Left lung (tissue), 10 donors: ENCODE measurements around the gene TASL. TPM values are rescaled to one million over a fixed set of nuclear protein-coding genes. Genes with fewer than 3 reads are reported as not detected.
"Not testable (repeated sequence)": the region's sequence is repeated elsewhere in the genome, so short reads cannot be mapped to it uniquely, and the experiment has no call there.

Experiments used
- ATAC-seq: fragments of 200-7000 bp; cut with Tn5 transposase; one replicate; pipeline ENCODE4 v1.9.1; 2020; ENCODE audit warnings: moderate library complexity
- DNase-seq, 4 donors: peaks; one replicate each; pipeline ENCODE4 v3.0.0-alpha.2; 2013 to 2020
- H3K27ac ChIP-seq, 2 donors: fragments of 200-600 bp; sonication (generic) in 1 of 2; one replicate each; pipeline versions ENCODE4 v1.5.0 to v1.8.0; 2020 to 2021
- H3K27me3 ChIP-seq, 2 donors: fragments of 200-600 bp; sonication (generic) in 1 of 2; one replicate each; pipeline versions ENCODE4 v1.5.0 to v1.8.0; 2020 to 2021
- H3K36me3 ChIP-seq, 2 donors: fragments of 200-600 bp; sonication (generic) in 1 of 2; one replicate each; pipeline versions ENCODE4 v1.5.0 to v1.8.0; 2020 to 2021
- H3K4me1 ChIP-seq, 2 donors: fragments of 200-600 bp; one replicate each; pipeline ENCODE4 v1.8.0; 2021
- H3K4me3 ChIP-seq, 2 donors: fragments of 200-600 bp; sonication (generic) in 1 of 2; one replicate each; pipeline versions ENCODE4 v1.5.0 to v1.8.0; 2020 to 2021; ENCODE audit warnings: mild to moderate bottlenecking in 1 of 2
- H3K9me3 ChIP-seq, 2 donors: fragments of 200-600 bp; sonication (generic) in 1 of 2; one replicate each; pipeline versions ENCODE4 v1.5.0 to v1.8.0; 2020 to 2021
- intact Hi-C, 2 donors: fragments of 100-400 bp; cut with DNase I; formaldehyde crosslinking; loops; one replicate each; pipeline versions ENCODE4 v1.11.2 to v1.14.2; 2022
- polyA plus RNA-seq, 6 donors: library from polyadenylated mRNA; unstranded; fragments of 120-200 nt; gene quantifications; one replicate each; pipeline ENCODE4 v1.2.1, GENCODE V29; 2013; ENCODE audit not compliant: insufficient read length in 6 of 6
- total RNA-seq, 2 donors: library from RNA; stranded (reverse); fragmentation: NEBNext Ultra II Directional; extraction: Animal tissue kit (Norgen Biotek cat#: 25700); gene quantifications; one replicate each; pipeline ENCODE4 v1.2.1, GENCODE V29; 2021
- TF ChIP-seq, protein P1 (sequence below), 2 donors: fragments of 200-600 bp; sonication (generic) in 1 of 2; IDR thresholded peaks; one replicate each; pipeline versions ENCODE4 v1.5.0 to v1.8.0; 2021; ENCODE audit warnings: antibody characterized with exemption in 2 of 2
- donor health status: DM: no; HTN: yes; CAD: no.
- donor health status: DM: no; HTN: no; CAD: no.

The TASL gene
- total and polyA plus RNA-seq, 8 donors: 0.82 to 6.2 (median 1.2) TPM

DNA sequence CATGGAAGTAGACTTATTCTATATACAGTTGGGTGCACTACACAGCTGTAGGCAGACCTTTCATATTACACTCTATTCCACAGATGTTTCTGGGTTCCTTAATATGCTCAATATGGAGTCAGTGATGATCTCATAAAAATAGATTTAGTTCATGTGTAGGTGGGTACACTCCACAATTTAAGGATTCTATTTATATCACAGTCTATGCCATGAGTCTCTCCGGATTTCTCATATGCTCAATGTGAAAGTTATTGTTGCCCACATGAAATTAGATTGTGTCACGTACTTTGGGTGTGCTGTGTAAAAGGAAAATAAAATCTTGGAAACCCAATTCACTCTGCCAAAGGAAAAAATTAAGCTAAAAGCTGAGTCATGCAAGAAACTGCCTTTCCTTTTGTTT lies 32.5 kb upstream of the TASL start:
- intact Hi-C loops: no loop called here
- H3K9me3 ChIP-seq: no peaks in the 10 kb centered on the region
- TF ChIP-seq, protein P1, sequence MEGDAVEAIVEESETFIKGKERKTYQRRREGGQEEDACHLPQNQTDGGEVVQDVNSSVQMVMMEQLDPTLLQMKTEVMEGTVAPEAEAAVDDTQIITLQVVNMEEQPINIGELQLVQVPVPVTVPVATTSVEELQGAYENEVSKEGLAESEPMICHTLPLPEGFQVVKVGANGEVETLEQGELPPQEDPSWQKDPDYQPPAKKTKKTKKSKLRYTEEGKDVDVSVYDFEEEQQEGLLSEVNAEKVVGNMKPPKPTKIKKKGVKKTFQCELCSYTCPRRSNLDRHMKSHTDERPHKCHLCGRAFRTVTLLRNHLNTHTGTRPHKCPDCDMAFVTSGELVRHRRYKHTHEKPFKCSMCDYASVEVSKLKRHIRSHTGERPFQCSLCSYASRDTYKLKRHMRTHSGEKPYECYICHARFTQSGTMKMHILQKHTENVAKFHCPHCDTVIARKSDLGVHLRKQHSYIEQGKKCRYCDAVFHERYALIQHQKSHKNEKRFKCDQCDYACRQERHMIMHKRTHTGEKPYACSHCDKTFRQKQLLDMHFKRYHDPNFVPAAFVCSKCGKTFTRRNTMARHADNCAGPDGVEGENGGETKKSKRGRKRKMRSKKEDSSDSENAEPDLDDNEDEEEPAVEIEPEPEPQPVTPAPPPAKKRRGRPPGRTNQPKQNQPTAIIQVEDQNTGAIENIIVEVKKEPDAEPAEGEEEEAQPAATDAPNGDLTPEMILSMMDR (IDR thresholded peaks at IDR 0.05): no peak
- H3K4me3 ChIP-seq: no peak overlapping the region
- H3K36me3 ChIP-seq: no peaks in the 10 kb centered on the region
- no peaks in the 10 kb centered on the region for H3K27me3 ChIP-seq
- no peak overlapping the region for H3K27ac ChIP-seq
- ATAC-seq: no peak
- DNase-seq: no peak
- no peaks in the 10 kb centered on the region for H3K4me1 ChIP-seq

DNA sequence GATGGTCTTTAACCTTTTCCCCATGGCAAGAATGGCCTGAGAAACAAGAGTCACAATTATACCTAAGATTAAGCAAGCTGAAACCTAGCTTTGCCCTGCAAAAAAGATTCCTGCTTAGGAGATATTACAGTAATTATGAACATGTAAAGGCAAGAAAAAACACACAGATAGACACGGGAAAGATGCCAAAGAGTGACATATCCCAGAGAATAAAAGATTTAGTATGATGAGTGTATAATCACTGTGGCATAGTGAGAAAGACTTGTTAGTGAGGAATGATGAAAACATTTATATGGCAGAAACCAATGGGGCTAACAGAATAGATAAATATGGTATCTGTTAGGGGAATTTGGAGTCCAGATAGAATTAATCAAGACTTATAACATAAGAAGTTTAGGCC lies 29.6 kb upstream of the TASL start:
- Histone ChIP-seq H3K36me3 (no peaks in the 10 kb centered on the region), H3K4me3 (no peak overlapping the region), H3K27me3 (no peaks in the 10 kb centered on the region), H3K4me1 (no peaks in the 10 kb centered on the region), H3K27ac (no peak overlapping the region), H3K9me3 (no peaks in the 10 kb centered on the region)
- intact Hi-C loops: no loop called here
- ATAC-seq: no peak
- no peak for DNase-seq
- TF ChIP-seq, protein P1 (IDR thresholded peaks at IDR 0.05): no peak

DNA sequence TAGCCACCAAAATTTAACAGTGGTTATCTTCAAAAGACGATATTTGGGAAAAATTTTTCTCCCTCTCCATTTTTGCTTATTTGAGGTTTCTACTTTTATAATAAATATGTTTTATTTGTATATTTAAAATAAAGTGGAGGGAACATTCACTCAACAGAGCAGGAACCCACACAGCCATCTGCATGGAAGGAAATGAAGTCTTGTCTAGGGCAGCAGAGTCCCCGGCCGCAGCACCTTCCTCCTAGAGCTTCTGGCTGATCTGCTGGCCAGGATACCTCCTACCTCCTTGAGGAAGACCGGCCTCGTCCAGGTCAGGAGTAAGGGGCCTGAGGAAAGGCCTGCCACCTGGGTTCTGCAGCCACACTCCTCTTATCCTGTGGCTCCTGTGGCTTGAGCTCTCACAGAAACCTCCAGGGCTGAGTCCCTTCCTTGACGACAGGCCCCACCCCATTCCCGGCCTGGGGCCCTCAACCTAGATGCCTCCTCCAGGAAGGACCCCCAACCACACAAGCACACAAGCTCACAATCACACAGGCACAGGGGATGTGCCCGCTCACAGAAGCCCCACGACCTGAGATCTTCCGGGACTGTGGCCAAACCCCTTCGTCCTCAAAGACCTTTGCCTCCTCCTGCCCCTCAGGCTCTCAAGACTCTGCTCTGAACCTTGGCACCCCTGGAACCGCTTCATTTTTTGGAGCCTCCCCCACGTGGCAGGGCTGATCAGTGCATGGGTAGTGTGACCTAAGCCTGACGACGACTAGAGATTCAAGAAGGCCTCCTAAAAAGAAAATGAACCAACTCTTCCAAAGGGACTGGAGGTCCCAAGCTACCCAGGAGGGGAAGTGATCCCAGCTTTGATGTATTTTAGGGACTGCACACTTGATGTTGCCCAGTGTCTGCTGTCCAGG lies 23.0 kb upstream of the TASL start:
- intact Hi-C loops, H3K9me3 ChIP-seq, H3K36me3 ChIP-seq, H3K27ac ChIP-seq, H3K27me3 ChIP-seq, H3K4me3 ChIP-seq, H3K4me1 ChIP-seq, ATAC-seq, DNase-seq: not testable (repeated sequence)

DNA sequence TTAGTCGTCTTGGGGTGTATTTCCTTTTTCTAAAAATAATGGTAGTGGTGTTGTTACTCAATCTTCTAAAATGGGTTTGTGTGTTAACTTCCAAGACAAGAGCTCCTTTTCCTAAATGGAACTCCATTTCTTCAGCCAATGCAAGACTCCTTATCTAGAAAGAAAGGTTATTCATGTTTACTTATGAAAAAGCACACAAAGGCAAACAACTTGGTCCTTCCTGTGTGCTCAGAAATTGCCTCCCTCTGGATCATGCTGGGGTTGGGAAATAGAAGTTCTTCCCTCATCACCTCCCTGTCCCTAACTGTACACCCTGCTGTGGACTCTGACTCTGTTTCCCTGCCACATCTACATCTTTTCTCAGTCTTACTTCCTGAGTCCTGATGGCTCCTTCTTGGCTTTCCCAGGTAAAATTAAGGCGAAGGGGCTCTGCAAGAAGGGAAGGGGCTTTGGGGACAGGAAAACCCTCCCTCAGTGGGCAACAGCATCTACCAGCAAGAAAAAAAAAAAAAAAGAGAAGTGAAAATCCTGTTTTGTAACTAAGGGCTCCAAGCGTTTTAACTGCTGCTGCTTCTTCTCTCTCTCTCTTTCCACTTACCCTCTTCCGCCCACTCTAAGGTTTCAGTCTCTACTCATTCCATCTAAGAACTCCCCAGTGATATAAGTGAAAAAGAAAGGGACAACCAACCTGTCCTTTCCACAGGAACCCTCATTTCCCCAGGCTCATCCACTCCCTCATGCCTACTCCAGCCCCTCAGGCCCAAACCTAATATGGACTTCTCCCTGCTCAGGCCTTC lies 19.8 kb upstream of the TASL start:
- H3K27me3 ChIP-seq: no peaks in the 10 kb centered on the region
- DNase-seq (no peak), ATAC-seq (peak; percentile 75)
- peak overlapping the region; percentile 51 to 76 for H3K27ac ChIP-seq
- TF ChIP-seq, protein P1 (IDR thresholded peaks at IDR 0.05): no peak
- no peaks in the 10 kb centered on the region for H3K36me3 ChIP-seq
- intact Hi-C loops: no loop called here
- peaks cover 0 to 6% of the 10 kb centered on the region in 2 donors for H3K4me1 ChIP-seq
- H3K4me3 ChIP-seq: no peak overlapping the region
- H3K9me3 ChIP-seq: no peaks in the 10 kb centered on the region

DNA sequence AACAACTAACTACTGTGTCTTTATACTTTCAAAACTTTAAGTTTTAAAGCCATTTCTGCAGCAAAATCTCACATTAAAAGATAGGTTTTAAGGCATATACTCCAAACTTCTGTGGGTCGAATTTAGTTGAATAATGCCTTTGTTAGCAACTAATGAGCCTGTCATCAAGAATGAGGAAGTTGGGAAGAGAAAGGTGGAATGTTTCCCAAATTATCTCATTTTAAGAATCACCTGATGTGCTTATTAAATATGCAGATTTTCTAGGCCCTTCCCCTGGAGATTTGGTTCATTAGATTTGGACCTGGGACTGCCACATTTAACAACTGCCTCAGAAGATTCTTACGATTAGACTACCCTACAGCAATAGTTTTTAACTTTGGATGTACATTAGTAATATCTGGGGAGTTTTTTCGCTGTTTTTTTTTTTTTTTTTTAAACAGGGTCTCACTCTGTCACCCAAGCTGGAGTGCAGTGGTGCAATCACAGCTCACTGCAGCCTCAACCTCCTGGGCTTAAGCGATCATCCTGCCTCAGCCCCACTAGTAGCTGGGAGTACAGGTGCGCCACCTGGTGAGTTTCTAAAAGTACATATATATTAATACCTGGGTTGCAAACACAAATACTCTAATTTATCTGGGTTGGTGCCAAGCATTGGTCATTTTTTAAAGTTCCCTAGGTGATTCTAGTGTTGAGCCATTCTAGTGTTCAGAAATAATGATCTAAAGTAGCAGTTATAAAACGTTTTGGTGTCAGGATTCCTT lies 16.1 kb upstream of the TASL start:
- ATAC-seq (peak; percentile 37), DNase-seq (no peak)
- TF ChIP-seq, protein P1 (IDR thresholded peaks at IDR 0.05): no peak
- peaks cover 0 to 6% of the 10 kb centered on the region in 2 donors for H3K4me1 ChIP-seq
- no peak overlapping the region for H3K4me3 ChIP-seq
- H3K27me3 ChIP-seq: no peaks in the 10 kb centered on the region
- intact Hi-C loops: no loop called here
- H3K9me3 ChIP-seq: no peaks in the 10 kb centered on the region
- H3K36me3 ChIP-seq: no peaks in the 10 kb centered on the region
- peak overlapping the region in 1 of 2 donors; percentile 70 for H3K27ac ChIP-seq
